Lower leg skin (tissue), 3 donors: ENCODE results near the gene HDAC5.

Experiments
- CTCF ChIP-seq, 3 donors: fragments of 450-650 bp; IDR thresholded peaks; one replicate each; pipeline ENCODE4 v1.5.1; 2016; ENCODE audit warnings: antibody characterized with exemption in 3 of 3, mild to moderate bottlenecking in 3 of 3, moderate library complexity in 2 of 3
- POLR2A ChIP-seq, 2 donors: fragments of 450-650 bp; IDR thresholded peaks; one replicate each; pipeline ENCODE4 v1.6.1; 2016 to 2017; ENCODE audit warnings: antibody characterized with exemption in 2 of 2, mild to moderate bottlenecking in 1 of 2, moderate library complexity in 1 of 2

- TF ChIP-seq CTCF (IDR thresholded peaks at IDR 0.05), result no peak
- TF ChIP-seq POLR2A (IDR thresholded peaks at IDR 0.05), result no peak
Measured at GRCh38 chr17:44037471-44037870, 86.0 kb downstream of the HDAC5 start.
